Keratinocyte (primary cell): ENCODE results near the gene VIT. TPM values are rescaled to one million over a fixed set of nuclear protein-coding genes. Genes with fewer than 3 reads are reported as not detected.

Experiments used
- DNase-seq: peaks from one replicate; pipeline ENCODE4 v3.0.0-alpha.2; 2011; ENCODE audit warnings: low read depth, missing footprints, low spot score
- FAIRE-seq: peaks from 2 replicates; lab custom pipeline; 2011; peaks lifted over from hg19 to GRCh38; lab: Jason Lieb, UNC
- H2AFZ ChIP-seq: 2 replicates; pipeline ENCODE4 v1.6.0; 2012; ENCODE audit warnings: low read length, control low read depth, inconsistent platforms; ENCODE audit not compliant: control insufficient read depth
- H3K27ac ChIP-seq: 2 replicates; pipeline ENCODE4 v1.5.1; 2011; ENCODE audit warnings: low read length; ENCODE audit not compliant: control insufficient read depth, insufficient read depth
- H3K27me3 ChIP-seq: 3 replicates; pipeline ENCODE4 v1.6.0; 2011; ENCODE audit warnings: low read length; ENCODE audit not compliant: control insufficient read depth, insufficient read depth; ENCODE audit errors: extremely low read depth
- H3K36me3 ChIP-seq, 2 experiments: 2 replicates in 1 of 2; 3 replicates in 1 of 2; pipeline ENCODE4 v1.5.1; 2011; ENCODE audit warnings: low read length in 2 of 2, mild to moderate bottlenecking in 1 of 2; ENCODE audit not compliant: control insufficient read depth in 2 of 2, insufficient read depth in 2 of 2; ENCODE audit errors: extremely low read depth in 1 of 2
- H3K4me1 ChIP-seq: 3 replicates; pipeline ENCODE4 v1.5.1; 2011; ENCODE audit warnings: low read length; ENCODE audit not compliant: control insufficient read depth, insufficient read depth; ENCODE audit errors: extremely low read depth
- H3K4me2 ChIP-seq: 3 replicates; pipeline ENCODE4 v1.6.0; 2011; ENCODE audit warnings: low read depth, low read length; ENCODE audit not compliant: control insufficient read depth, insufficient read depth; ENCODE audit errors: extremely low read depth
- H3K4me3 ChIP-seq, 3 experiments: fragments of 200-600 bp in 1 of 3; sonication (generic) in 1 of 3; 2 replicates in 2 of 3; 3 replicates in 1 of 3; pipeline ENCODE4 v1.5.1; 2011 to 2016; ENCODE audit warnings: low read length in 3 of 3, mild to moderate bottlenecking in 3 of 3, control low read depth in 2 of 3, inconsistent platforms in 1 of 3, low read depth in 1 of 3, mixed read lengths in 1 of 3, mixed run types in 1 of 3, moderate library complexity in 1 of 3; ENCODE audit not compliant: control insufficient read depth in 2 of 3, insufficient read depth in 2 of 3; ENCODE audit errors: extremely low read depth in 1 of 3
- H3K79me2 ChIP-seq: 2 replicates; pipeline ENCODE4 v1.6.0; 2012; ENCODE audit warnings: low read length; ENCODE audit not compliant: control insufficient read depth, insufficient read depth
- H3K9ac ChIP-seq: 3 replicates; pipeline ENCODE4 v1.6.0; 2011; ENCODE audit warnings: low read length; ENCODE audit not compliant: control insufficient read depth, insufficient read depth; ENCODE audit errors: extremely low read depth
- H3K9me1 ChIP-seq: 3 replicates; pipeline ENCODE4 v1.6.0; 2011; ENCODE audit warnings: low read length; ENCODE audit not compliant: control insufficient read depth, insufficient read depth; ENCODE audit errors: extremely low read depth
- H3K9me3 ChIP-seq: 2 replicates; pipeline ENCODE4 v1.5.1; 2012; ENCODE audit warnings: low read depth, low read length; ENCODE audit not compliant: control insufficient read depth
- H4K20me1 ChIP-seq: 3 replicates; pipeline ENCODE4 v1.6.0; 2011; ENCODE audit warnings: low read length; ENCODE audit not compliant: control insufficient read depth, insufficient read depth; ENCODE audit errors: extremely low read depth
- CTCF ChIP-seq, 3 experiments: IDR thresholded peaks in 1 of 3; conservative IDR thresholded peaks in 1 of 3; optimal IDR thresholded peaks in 1 of 3; 2 replicates in 2 of 3; 3 replicates in 1 of 3; pipeline versions ENCODE3 to v1.5.1; 2011; ENCODE audit warnings: low read length in 3 of 3, mild to moderate bottlenecking in 3 of 3, moderate library complexity in 2 of 3, control low read depth in 1 of 3, inconsistent platforms in 1 of 3; ENCODE audit not compliant: insufficient read depth in 2 of 3; ENCODE audit errors: extremely low read depth in 1 of 3
- EZH2 ChIP-seq: IDR thresholded peaks from one replicate; pipeline ENCODE4 v1.6.1; 2012; ENCODE audit warnings: inconsistent platforms, mild to moderate bottlenecking, low read length, moderate library complexity
- dilution Hi-C: fragments of 300-500 bp; cut with MboI; formaldehyde crosslinking; loops from one replicate; pipeline ENCODE4 v1.7.0; 2020; ENCODE audit warnings: low sequenced_read_pairs; ENCODE audit not compliant: extremely low pct_ligation_motif_present
- polyA plus RNA-seq, 5 experiments: library from polyadenylated mRNA; depleted of rRNA in 3 of 5; stranded (reverse) in 3 of 5; stranded (forward) in 1 of 5; unstranded in 1 of 5; fragments of >200 nt; gene quantifications; 1 replicate in 1 of 5; 2 replicates in 3 of 5; 3 replicates in 1 of 5; pipeline versions ENCODE4 v1.2.1 to v1.2.3, GENCODE V29; 2011 to 2012; ENCODE audit warnings: missing spikeins in 2 of 5, low read depth in 1 of 5, low replicate concordance in 1 of 5

Gene VIT
- polyA plus RNA-seq, 1 donor (not counting 4 experiments of a cell fraction or from before 2014, with no cell fraction given), result 0.79 TPM

- Histone ChIP-seq H3K27ac (no peak overlapping the region), H3K4me2 (no peak overlapping the region)
- DNase-seq, result no peak
These were observed 18.4 kb upstream of the VIT start for GRCh38 chr2:36677996-36678605.

DNA sequence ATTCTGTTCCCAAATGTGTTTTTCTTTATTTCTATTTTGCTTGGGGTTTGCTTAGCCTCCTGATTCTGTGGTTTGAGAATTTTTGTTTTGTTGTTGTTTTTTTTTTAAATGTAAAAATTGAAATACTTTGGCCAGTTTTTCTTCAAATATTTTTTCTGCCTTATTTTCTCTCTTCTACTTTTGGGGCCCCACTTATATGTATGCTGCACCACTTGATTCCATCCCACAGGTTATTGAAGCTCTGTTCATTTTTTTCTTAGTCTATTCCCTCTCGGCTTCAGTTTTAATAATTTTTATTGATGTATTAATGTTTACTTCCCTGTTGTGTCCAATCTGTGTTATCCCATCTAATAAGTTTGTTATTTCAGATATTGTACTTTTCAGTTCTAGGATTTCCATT, 17.7 kb upstream of the VIT start:
- Histone ChIP-seq H3K4me3 (no peak overlapping the region), H3K79me2 (no peaks in the 10 kb centered on the region), H2AFZ (no peak overlapping the region), H3K9me3 (no peaks in the 10 kb centered on the region), H3K36me3 (no peaks in the 10 kb centered on the region), H3K27ac (no peak overlapping the region), H3K4me2 (no peak overlapping the region), H3K27me3 (no peaks in the 10 kb centered on the region), H3K9me1 (no peaks in the 10 kb centered on the region), H4K20me1 (no peaks in the 10 kb centered on the region), H3K4me1 (no peaks in the 10 kb centered on the region), H3K9ac (no peak overlapping the region)
- FAIRE-seq (no peak), DNase-seq (no peak)
- dilution Hi-C loops, result no loop called here
- TF ChIP-seq CTCF (optimal IDR thresholded peaks at IDR 0.05 in 1 of 3, IDR thresholded peaks at IDR 0.05 in 1 of 3, conservative IDR thresholded peaks at IDR 0.05 in 1 of 3; ENCODE audit: extremely low read depth in 1 of 3, insufficient read depth in 2 of 3, low read length in 3 of 3) (no peak), EZH2 (no peak)

More at GRCh38 chr2:36677996-36678605, 18.4 kb upstream of the VIT start:
- no peaks in the 10 kb centered on the region for H3K9me3 ChIP-seq
- no peaks in the 10 kb centered on the region for H3K27me3 ChIP-seq
- TF ChIP-seq CTCF (optimal IDR thresholded peaks at IDR 0.05 in 1 of 3, IDR thresholded peaks at IDR 0.05 in 1 of 3, conservative IDR thresholded peaks at IDR 0.05 in 1 of 3; ENCODE audit: extremely low read depth in 1 of 3, insufficient read depth in 2 of 3, low read length in 3 of 3), result no peak
- no peaks in the 10 kb centered on the region for H3K9me1 ChIP-seq
- H3K4me1 ChIP-seq, result no peaks in the 10 kb centered on the region
- no peak overlapping the region for H2AFZ ChIP-seq
- no peaks in the 10 kb centered on the region for H4K20me1 ChIP-seq
- no peak overlapping the region for H3K9ac ChIP-seq
- H3K79me2 ChIP-seq, result no peaks in the 10 kb centered on the region
- FAIRE-seq, result no peak
- no peak overlapping the region for H3K4me3 ChIP-seq
- dilution Hi-C loops, result no loop called here
- no peaks in the 10 kb centered on the region for H3K36me3 ChIP-seq
